T-cell (primary cell): ENCODE results near the gene SAMD14. TPM values are rescaled to one million over a fixed set of nuclear protein-coding genes. Genes with fewer than 3 reads are reported as not detected.

Experiments
- ATAC-seq, 4 experiments: fragments of 200-7000 bp in 3 of 4; fragments of 150-1000 bp in 1 of 4; cut with Tn5 transposase; replicated peaks in 1 of 4; 1 replicate in 3 of 4; 2 replicates in 1 of 4; pipeline ENCODE4 v1.10.0; 2021; ENCODE audit warnings: moderate library complexity in 3 of 4, mild to moderate bottlenecking in 2 of 4, moderate number of reproducible peaks in 1 of 4
- CTCF ChIA-PET, 2 donors: fragments of 300-600 bp; sonication (Branson Sonifier 250); formaldehyde crosslinking; loops; one replicate each; lab custom pipeline; 2022; ENCODE audit warnings: antibody characterized with exemption in 2 of 2; lab: Charles Lee
- POLR2A ChIA-PET, 2 donors: fragments of 300-600 bp; sonication (Branson Sonifier 250); formaldehyde crosslinking; loops; one replicate each; lab custom pipeline; 2022; ENCODE audit warnings: antibody characterized with exemption in 2 of 2; lab: Charles Lee
- DNase-seq, 35 experiments: peaks; one replicate each; pipeline versions ENCODE4 v3.0.0 to v3.0.0-alpha.2; 2013 to 2023
- H3K27ac ChIP-seq: one replicate; pipeline ENCODE4 v1.5.1; 2013; ENCODE audit warnings: low read length
- H3K27me3 ChIP-seq, 2 experiments: replicated peaks in 1 of 2; 1 replicate in 1 of 2; 2 replicates in 1 of 2; pipeline versions ENCODE4 v1.6.1 to v1.7.0; 2013; ENCODE audit warnings: low read length in 1 of 2, mixed read lengths in 1 of 2; ENCODE audit not compliant: control insufficient read depth in 2 of 2, insufficient read depth in 2 of 2; ENCODE audit errors: extremely low read depth in 1 of 2
- H3K36me3 ChIP-seq, 2 donors: 1 replicate in 1 of 2; 2 replicates in 1 of 2; pipeline versions ENCODE4 v1.6.1 to v1.7.0; 2013; ENCODE audit warnings: low read length in 1 of 2; ENCODE audit not compliant: control insufficient read depth in 2 of 2, insufficient read depth in 1 of 2; ENCODE audit errors: extremely low read depth in 1 of 2
- H3K4me1 ChIP-seq, 2 experiments: 1 replicate in 1 of 2; 2 replicates in 1 of 2; pipeline versions ENCODE4 v1.6.1 to v1.7.0; 2013; ENCODE audit warnings: low read length in 2 of 2, mixed read lengths in 1 of 2; ENCODE audit not compliant: insufficient read depth in 2 of 2, control insufficient read depth in 1 of 2; ENCODE audit errors: extremely low read depth in 1 of 2
- H3K4me3 ChIP-seq, 2 donors: 1 replicate in 1 of 2; 2 replicates in 1 of 2; pipeline versions ENCODE4 v1.5.1 to v1.7.0; 2013; ENCODE audit warnings: mild to moderate bottlenecking in 2 of 2, low read length in 1 of 2, moderate library complexity in 1 of 2; ENCODE audit not compliant: control insufficient read depth in 1 of 2; ENCODE audit errors: extremely low read depth in 1 of 2
- H3K9me3 ChIP-seq: 2 replicates; pipeline ENCODE4 v1.7.0; 2013
- H3K27ac Mint-ChIP-seq, 2 donors: one replicate each; pipeline ENCODE4 v1.8.0; 2020 to 2021; ENCODE audit warnings: mild to moderate bottlenecking in 2 of 2, mixed read lengths in 2 of 2
- H3K27me3 Mint-ChIP-seq, 2 donors: one replicate each; pipeline ENCODE4 v1.8.0; 2021 to 2022; ENCODE audit warnings: mixed read lengths in 2 of 2
- H3K36me3 Mint-ChIP-seq: one replicate; pipeline ENCODE4 v1.8.0; 2021; ENCODE audit warnings: mixed read lengths
- H3K4me1 Mint-ChIP-seq, 3 donors: one replicate each; pipeline ENCODE4 v1.8.0; 2020 to 2022; ENCODE audit warnings: mixed read lengths in 3 of 3, mild to moderate bottlenecking in 1 of 3
- H3K4me3 Mint-ChIP-seq, 3 donors: one replicate each; pipeline ENCODE4 v1.8.0; 2020 to 2022; ENCODE audit warnings: mild to moderate bottlenecking in 3 of 3, mixed read lengths in 3 of 3, moderate library complexity in 3 of 3
- H3K9me3 Mint-ChIP-seq, 3 donors: one replicate each; pipeline ENCODE4 v1.8.0; 2020 to 2022; ENCODE audit warnings: mixed read lengths in 3 of 3
- WGBS: methylation state at CpG from one replicate; pipeline ENCODE4 v1.1.5; 2013; ENCODE audit warnings: missing lambda C conversion rate; ENCODE audit not compliant: insufficient coverage; 5-methylcytosine and 5-hydroxymethylcytosine counted together
- total RNA-seq, 35 experiments: library from RNA in 6 of 35; stranded (reverse) in 6 of 35; fragments of 120-200 nt in 1 of 35; gene quantifications; one replicate each; pipeline versions ENCODE4 v1.2.1 to v1.2.4 and lab custom pipeline; 2013 to 2026

Gene SAMD14
- total RNA-seq, 5 donors from 2014 or later (not counting 1 experiment from before 2014, with no cell fraction given) = 0.23 to 0.70 (median 0.35) TPM

GRCh38 chr17:50118828-50119218 is 11.1 kb downstream of the SAMD14 start:
- DNase-seq (no peak), ATAC-seq (no peak)
- 83% methylated on average over 4 of the region's 4 CpGs for WGBS
- no peak overlapping the region for H3K27ac ChIP-seq
- H3K36me3 ChIP-seq = no peaks in the 10 kb centered on the region
- POLR2A ChIA-PET = no interaction called here
- peaks cover 0 to 55% of the 10 kb centered on the region in 2 experiments for H3K27me3 ChIP-seq
- H3K4me3 ChIP-seq = no peak overlapping the region
- CTCF ChIA-PET = no interaction called here
- no peaks in the 10 kb centered on the region for H3K36me3 Mint-ChIP-seq
- peaks cover 42% of the 10 kb centered on the region in 2 donors for H3K27me3 Mint-ChIP-seq
- no peaks in the 10 kb centered on the region for H3K9me3 ChIP-seq
- H3K4me1 ChIP-seq = peaks cover 0 to 12% of the 10 kb centered on the region in 2 experiments
- H3K27ac Mint-ChIP-seq = no peak overlapping the region
- no peaks in the 10 kb centered on the region for H3K9me3 Mint-ChIP-seq
- peak overlapping the region in 1 of 3 donors; percentile 69 for H3K4me3 Mint-ChIP-seq
- peaks cover 8 to 14% (median 10%) of the 10 kb centered on the region in 3 donors for H3K4me1 Mint-ChIP-seq

DNA sequence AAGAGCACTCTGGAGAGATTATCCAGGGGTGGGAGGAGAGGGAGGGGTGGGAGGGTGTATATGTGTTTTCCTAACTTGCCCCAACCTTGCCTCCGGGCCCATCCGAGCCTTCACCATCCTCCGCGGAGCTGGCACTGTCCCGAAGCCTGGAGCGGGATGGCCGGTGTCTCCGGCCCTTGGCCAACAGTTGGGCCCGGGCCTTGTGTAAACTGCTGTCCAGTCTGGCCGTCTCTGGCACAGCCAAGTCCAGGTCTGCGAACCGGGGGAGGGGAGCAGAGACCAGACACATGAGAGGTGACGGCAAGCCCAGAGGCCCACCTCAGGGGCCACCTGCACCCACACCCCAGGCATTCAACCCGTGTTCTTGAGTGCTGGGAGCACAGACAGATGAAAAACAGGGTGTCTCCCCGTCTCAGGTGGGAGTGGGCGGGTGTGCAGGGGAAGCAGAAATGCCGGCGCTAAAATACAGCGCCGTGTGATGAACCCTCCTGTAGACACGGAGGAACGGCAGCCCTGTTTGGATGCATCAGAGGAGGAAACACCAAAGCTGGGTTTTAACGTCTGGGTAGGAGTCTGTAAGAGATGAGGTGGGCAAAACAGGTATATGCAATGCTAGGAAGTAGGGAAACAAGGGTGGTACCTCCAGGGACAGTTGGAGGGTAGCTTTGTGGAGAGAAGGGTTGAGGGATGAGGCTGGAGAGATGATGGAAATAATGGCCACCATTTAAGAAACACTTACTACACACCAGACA is 11.7 kb downstream of the SAMD14 start:
- peak overlapping the region in 1 of 3 donors; percentile 69 for H3K4me3 Mint-ChIP-seq
- CTCF ChIA-PET = interaction anchor here in 1 of 2 donors (0.9 to 1.0 kb wide), 2 partner anchors 12 to 34 kb away, joined by 4 read pairs; partner anchors contain the start of gene SAMD14

GRCh38 chr17:50117202-50118051 is 12.5 kb downstream of the SAMD14 start:
- H3K9me3 Mint-ChIP-seq = no peaks in the 10 kb centered on the region
- H3K36me3 Mint-ChIP-seq = no peaks in the 10 kb centered on the region
- Histone ChIP-seq H3K36me3 (no peaks in the 10 kb centered on the region), H3K9me3 (no peaks in the 10 kb centered on the region), H3K4me3 (peak overlapping the region in 1 of 2 donors; percentile 50), H3K27me3 (peaks cover 0 to 54% of the 10 kb centered on the region in 2 experiments), H3K27ac (no peak overlapping the region), H3K4me1 (peaks cover 0 to 12% of the 10 kb centered on the region in 2 experiments)
- ChIA-PET CTCF (interaction anchor here (0.5 to 3.8 kb wide), 7 partner anchors 13 to 278 kb away, joined by 3 to 14 read pairs (median 4); partner anchors contain the start of genes PDK2 (in 1 of the 2) and SAMD14 (in 1 of the 2)), POLR2A (no interaction called here)
- ATAC-seq (peak; percentile 91 to 97 (median 95)), DNase-seq (peak in 34 of 35 experiments; percentile 29 to 79 (median 51))
- H3K27ac Mint-ChIP-seq = peak overlapping the region in 1 of 2 donors; percentile 15
- WGBS = under 1% methylated on average over 48 of the region's 64 CpGs
- peaks cover 8 to 14% (median 10%) of the 10 kb centered on the region in 3 donors for H3K4me1 Mint-ChIP-seq
- peaks cover 39 to 44% of the 10 kb centered on the region in 2 donors for H3K27me3 Mint-ChIP-seq
- H3K4me3 Mint-ChIP-seq = peak overlapping the region in 2 of 3 donors; percentile 54 to 69

More for the DNA sequence above, 11.7 kb downstream of the SAMD14 start:
- ATAC-seq (no peak), DNase-seq (no peak)
- Mint-ChIP-seq H3K9me3 (no peaks in the 10 kb centered on the region), H3K27ac (no peak overlapping the region), H3K4me1 (peaks cover 8 to 14% (median 10%) of the 10 kb centered on the region in 3 donors), H3K27me3 (peaks cover 42 to 44% of the 10 kb centered on the region in 2 donors), H3K36me3 (no peaks in the 10 kb centered on the region)
- 97% methylated on average over 18 of the region's 23 CpGs for WGBS
- peaks cover 0 to 55% of the 10 kb centered on the region in 2 experiments for H3K27me3 ChIP-seq
- no peaks in the 10 kb centered on the region for H3K9me3 ChIP-seq
- H3K4me3 ChIP-seq = no peak overlapping the region
- no peak overlapping the region for H3K27ac ChIP-seq
- POLR2A ChIA-PET = no interaction called here
- peaks cover 0 to 12% of the 10 kb centered on the region in 2 experiments for H3K4me1 ChIP-seq
- H3K36me3 ChIP-seq = no peaks in the 10 kb centered on the region

GRCh38 chr17:50115756-50116155 is 14.2 kb downstream of the SAMD14 start:
- H3K27me3 Mint-ChIP-seq = peaks cover 25 to 44% of the 10 kb centered on the region in 2 donors
- no peaks in the 10 kb centered on the region for H3K9me3 ChIP-seq
- POLR2A ChIA-PET = interaction anchor here in 1 of 2 donors (0.7 kb wide), 1 partner anchor 10 kb away, joined by 3 read pairs; no protein-coding TSS in a partner anchor

DNA sequence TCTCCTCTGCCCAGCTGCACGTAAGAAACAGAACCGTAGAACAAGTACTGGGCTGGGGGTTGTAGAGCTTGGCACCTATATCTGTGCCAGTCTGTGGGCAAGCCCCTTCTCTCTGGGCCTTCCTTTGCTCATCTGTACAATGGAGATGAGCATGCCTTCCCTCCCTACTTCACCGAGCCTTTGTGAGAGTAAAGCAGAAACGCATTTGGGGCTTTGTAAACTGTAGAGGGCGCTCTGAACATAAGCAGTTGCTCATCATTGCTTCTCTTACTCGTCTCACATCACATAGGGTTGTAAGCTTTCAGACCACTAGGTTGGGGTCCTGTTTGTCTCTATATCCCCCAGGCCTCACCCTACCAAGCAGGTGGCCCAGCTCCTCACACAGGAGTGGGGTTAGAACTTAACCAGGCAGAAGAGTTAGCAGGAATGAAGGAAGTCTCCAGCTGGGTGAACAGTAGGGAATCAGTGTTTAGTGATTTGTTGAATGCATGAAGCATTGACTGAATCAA is 15.1 kb downstream of the SAMD14 start:
- ATAC-seq = peak in 1 of 4 experiments; percentile 36
- POLR2A ChIA-PET = interaction anchor here (0.6 to 0.7 kb wide), 2 partner anchors 10 to 11 kb away, joined by 3 read pairs; no protein-coding TSS in a partner anchor
- Histone ChIP-seq H3K27ac (no peak overlapping the region), H3K27me3 (peaks cover 0 to 54% of the 10 kb centered on the region in 2 experiments), H3K4me3 (no peak overlapping the region), H3K36me3 (peaks cover 0 to 1% of the 10 kb centered on the region in 2 donors), H3K9me3 (no peaks in the 10 kb centered on the region), H3K4me1 (peaks cover 0 to 12% of the 10 kb centered on the region in 2 experiments)
- WGBS = no CpG with 5 or more reads among the region's 6 CpGs
- H3K27ac Mint-ChIP-seq = no peak overlapping the region
- CTCF ChIA-PET = interaction anchor here in 1 of 2 donors (0.5 to 3.8 kb wide), 4 partner anchors 31 to 451 kb away, joined by 3 to 11 read pairs (median 3); no protein-coding TSS in a partner anchor
- H3K27me3 Mint-ChIP-seq = peaks cover 23 to 42% of the 10 kb centered on the region in 2 donors
- DNase-seq = peak in 17 of 35 experiments; percentile 19 to 65 (median 30)
- H3K4me1 Mint-ChIP-seq = peaks cover 8 to 14% (median 10%) of the 10 kb centered on the region in 3 donors
- peak overlapping the region in 1 of 3 donors; percentile 48 for H3K4me3 Mint-ChIP-seq
- H3K36me3 Mint-ChIP-seq = no peaks in the 10 kb centered on the region
- H3K9me3 Mint-ChIP-seq = no peaks in the 10 kb centered on the region

More at GRCh38 chr17:50115756-50116155, 14.2 kb downstream of the SAMD14 start:
- Mint-ChIP-seq H3K36me3 (no peaks in the 10 kb centered on the region), H3K9me3 (no peaks in the 10 kb centered on the region), H3K4me3 (peak overlapping the region in 1 of 3 donors; percentile 69), H3K27ac (no peak overlapping the region), H3K4me1 (peaks cover 8 to 14% (median 10%) of the 10 kb centered on the region in 3 donors)
- Histone ChIP-seq H3K4me3 (no peak overlapping the region), H3K4me1 (peaks cover 0 to 12% of the 10 kb centered on the region in 2 experiments), H3K27me3 (peaks cover 0 to 54% of the 10 kb centered on the region in 2 experiments), H3K27ac (no peak overlapping the region), H3K36me3 (no peaks in the 10 kb centered on the region)
- WGBS = 90% methylated on average over 2 of the region's 17 CpGs
- CTCF ChIA-PET = interaction anchor here in 1 of 2 donors (3.8 kb wide), 1 partner anchor 46 kb away, joined by 11 read pairs; no protein-coding TSS in a partner anchor
- ATAC-seq (no peak), DNase-seq (no peak)
